ENCODE measurements around the gene MRI1.
A peak's percentile ranks its signal among the peaks of the same experiment; 100 is the strongest.
"Not testable (repeated sequence)": the region's sequence is repeated elsewhere in the genome, so short reads cannot be mapped to it uniquely, and the experiment has no call there.

MRI1 gene

DNA sequence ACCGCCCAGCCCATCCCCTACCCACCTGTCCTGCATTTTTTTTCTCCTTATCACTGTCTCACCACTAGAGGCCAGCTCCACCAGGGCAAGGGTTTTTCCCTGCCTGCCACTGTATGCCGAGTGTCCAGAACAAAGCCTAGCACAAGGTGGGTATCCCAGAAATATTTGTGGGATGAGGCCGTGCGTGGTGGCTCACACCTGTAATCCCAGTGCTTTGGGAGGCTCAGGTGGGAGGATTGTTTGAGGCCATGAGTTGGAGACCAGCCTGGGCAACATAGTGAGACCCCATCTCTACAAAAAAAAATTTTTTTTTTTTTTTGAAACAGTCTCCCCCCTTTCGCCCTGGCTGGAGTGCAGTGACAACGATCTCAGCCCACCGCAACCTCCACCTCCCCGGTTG lies 2.9 kb upstream of the MRI1 start:
- DNase-seq (ENCODE audit: low spot score) = no peak

DNA sequence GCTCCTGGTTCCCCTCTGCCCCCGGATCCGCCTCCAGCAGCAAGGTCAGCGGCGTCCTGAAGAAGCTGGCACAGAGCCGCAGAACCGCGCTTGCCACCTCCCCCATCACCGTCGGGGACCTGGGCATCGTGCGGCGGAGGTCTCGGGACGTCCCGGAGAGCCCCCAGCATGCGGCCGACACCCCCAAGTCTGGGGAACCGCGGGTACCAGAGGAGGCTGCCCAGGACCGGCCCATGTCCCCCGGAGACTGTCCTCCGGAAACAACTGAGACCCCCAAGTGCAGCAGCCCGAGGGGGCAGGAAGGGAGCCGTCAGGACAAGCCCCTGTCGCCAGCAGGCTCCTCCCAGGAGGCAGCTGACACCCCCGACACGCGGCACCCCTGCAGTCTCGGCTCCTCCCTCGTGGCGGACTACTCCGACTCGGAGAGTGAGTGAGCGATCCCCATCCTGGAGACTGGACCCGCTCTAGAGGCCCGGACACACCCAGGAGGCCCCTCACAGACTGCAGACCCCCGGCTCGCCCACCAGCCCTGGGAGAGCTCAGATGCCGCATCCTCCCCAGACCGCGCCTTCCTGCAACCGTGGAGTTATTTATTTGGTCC lies 1.6 kb upstream of the MRI1 start:
- no peak for DNase-seq (ENCODE audit: low spot score)

DNA sequence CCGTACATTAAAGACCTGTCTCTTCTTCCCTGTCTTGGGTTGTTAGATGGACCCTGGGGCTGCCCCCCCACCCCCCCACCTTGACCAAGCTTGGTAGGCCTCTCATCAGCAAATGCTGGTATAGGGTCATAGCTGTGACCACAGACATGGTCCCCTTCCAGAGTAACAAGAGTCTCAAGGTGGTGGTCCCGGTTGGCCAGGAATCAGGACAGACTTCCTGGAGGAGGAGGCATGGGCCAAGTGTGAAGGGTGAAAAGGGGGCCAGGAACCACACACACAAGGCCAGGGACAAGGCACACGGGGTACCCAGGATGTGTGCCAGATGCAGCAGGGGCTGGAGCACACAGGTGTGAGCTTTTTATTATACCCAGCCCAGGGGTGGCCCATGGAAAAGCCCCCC lies 1.1 kb upstream of the MRI1 start:
- no peak for DNase-seq (ENCODE audit: low spot score)

DNA sequence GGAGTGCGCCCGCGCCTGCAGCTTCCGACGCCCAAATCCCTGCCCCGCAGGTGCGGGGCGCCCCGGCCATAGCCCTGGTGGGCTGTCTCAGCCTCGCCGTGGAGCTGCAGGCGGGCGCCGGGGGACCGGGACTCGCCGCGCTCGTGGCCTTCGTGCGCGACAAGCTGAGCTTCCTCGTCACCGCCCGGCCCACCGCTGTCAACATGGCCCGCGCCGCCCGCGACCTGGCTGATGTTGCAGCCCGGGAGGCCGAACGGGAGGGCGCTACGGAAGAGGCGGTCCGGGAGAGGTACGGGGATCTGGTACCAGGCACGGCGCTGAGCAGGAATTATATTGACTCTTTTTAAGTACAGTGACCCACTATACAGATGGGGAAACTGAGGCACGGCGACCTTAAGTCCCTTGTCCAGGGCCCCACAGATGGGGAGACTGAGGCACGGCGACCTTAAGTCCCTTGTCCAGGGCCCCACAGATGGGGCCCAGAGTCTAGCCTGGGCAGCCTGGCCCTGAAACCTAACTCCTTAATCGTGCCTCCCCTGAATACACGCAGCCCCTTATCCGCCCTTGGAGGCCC lies 586 bp downstream of the MRI1 start:
- DNase-seq (ENCODE audit: low spot score) = peak; percentile 8

GRCh38 chr19:13765395-13766094 lies 1.2 kb downstream of the MRI1 start:
- DNase-seq (ENCODE audit: low spot score) = no peak

DNA sequence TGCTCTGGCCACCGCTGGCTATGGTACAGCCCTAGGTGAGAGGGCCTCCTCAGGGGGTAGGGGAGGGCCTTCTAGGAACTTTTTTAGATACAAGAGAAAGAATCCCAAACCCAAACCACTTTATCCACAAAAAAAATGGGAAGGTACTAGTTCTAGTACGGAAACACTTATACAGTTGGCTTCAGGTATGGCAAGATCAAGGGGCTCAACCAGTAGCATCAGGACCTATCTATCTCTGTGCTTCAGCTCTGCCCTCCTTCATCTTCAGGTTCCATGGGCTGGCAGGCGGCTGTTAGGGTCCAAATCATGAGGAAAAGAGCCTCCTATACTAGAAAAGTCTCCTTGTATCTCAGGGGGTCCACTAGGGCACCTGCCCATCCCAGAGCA lies 1.8 kb downstream of the MRI1 start:
- DNase-seq (ENCODE audit: low spot score) = no peak

DNA sequence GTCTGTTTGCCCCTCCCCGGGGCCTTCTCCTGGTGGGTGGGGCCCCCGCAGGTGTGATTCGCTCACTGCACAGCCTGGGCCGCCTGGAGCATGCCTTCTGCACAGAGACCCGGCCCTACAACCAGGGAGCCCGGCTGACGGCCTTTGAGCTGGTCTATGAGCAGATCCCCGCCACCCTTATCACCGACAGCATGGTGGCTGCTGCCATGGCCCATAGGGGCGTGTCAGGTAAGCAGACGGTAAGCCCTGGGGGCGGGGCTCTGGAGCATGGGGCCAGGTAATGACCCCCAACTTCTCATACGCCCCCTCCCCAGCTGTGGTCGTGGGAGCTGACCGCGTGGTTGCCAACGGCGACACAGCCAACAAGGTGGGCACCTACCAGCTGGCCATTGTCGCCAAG lies 4.2 kb downstream of the MRI1 start:
- DNase-seq (ENCODE audit: low spot score) = no peak

- DNase-seq (ENCODE audit: low spot score) = no peak
These were observed 5.8 kb downstream of the MRI1 start for GRCh38 chr19:13770013-13770635.

- DNase-seq (ENCODE audit: low spot score) = peak; percentile 90
These were observed 10.2 kb downstream of the MRI1 start, which contains the start of gene C19orf53 for GRCh38 chr19:13774217-13775191. Gene C19orf53, plus strand, starts transcription at chr19:13774456. Its CDS starts 22 bp downstream, at chr19:13774478.

DNA sequence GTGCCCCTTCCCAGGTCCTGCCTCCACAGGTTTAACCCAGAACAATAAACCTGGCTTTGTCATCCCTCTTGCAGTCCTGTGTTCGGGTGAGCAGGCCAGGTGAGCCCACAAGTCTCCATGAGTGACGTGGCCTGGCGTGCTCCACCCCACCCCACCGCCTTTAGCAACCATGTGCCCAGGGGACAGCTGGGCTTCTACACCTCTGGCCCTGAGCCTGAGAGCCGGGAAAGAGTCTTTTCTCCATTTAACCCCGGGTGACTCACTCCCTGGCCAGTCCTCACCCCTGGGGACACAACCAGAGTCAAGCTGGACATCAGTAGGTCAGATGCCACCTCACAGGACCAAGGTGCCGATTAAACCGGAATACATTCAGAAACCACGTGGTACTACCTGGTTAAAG lies 14.1 kb downstream of the MRI1 start:
- no peak for DNase-seq (ENCODE audit: low spot score)

DNA sequence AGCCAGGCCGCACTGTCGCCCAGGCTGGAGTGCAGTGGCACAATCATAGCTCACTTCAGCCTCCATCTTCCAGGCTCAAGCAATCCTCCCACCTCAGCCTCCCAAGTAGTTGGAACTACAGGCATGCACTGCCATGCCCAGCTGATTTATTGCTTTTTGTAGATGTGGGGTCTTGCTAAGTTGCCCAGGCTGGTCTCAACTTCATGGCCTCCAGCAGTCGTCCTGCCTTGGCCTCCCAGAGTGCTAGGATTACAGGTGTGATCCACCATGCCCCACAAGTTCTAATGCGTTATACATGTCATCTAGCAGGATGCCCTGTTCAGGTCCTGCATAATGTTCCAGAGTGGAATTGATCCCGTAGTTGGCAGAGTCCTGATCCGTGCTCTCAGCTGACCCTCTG lies 14.5 kb downstream of the MRI1 start:
- no peak for DNase-seq (ENCODE audit: low spot score)

- not testable (repeated sequence) for DNase-seq (ENCODE audit: low spot score)
These were observed 15.5 kb downstream of the MRI1 start for GRCh38 chr19:13779794-13780193.

- no peak for DNase-seq (ENCODE audit: low spot score)
These were observed 17.2 kb downstream of the MRI1 start for GRCh38 chr19:13781547-13781946.

DNA sequence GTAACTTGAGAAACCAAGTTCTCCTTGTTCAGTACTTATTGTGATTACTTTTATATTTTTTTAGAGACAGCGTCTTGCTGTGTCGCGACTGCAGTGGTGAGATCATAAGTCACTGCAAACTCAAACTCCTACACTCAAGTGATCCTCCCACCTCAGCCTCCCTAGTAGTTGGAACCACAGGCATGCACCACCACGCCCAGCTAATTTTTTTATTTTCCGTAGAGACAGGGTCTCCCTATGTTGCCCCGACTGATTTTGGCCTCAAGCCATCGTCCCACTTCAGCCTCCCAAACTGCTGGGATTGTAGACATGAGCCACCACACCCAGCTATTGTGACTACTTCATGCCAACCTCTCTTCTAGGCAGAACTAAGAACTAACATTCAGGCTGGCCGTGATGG lies 18.2 kb downstream of the MRI1 start:
- no peak for DNase-seq (ENCODE audit: low spot score)

- DNase-seq (ENCODE audit: low spot score) = no peak
These were observed 19.5 kb downstream of the MRI1 start for GRCh38 chr19:13783565-13784500.

GRCh38 chr19:13784731-13785452 lies 20.6 kb downstream of the MRI1 start:
- DNase-seq (ENCODE audit: low spot score) = peak; percentile 73

GRCh38 chr19:13788991-13789390 lies 24.7 kb downstream of the MRI1 start:
- DNase-seq (ENCODE audit: low spot score) = peak; percentile 44

- peak; percentile 71 for DNase-seq (ENCODE audit: low spot score)
These were observed 26.0 kb downstream of the MRI1 start for GRCh38 chr19:13790354-13790753.

DNA sequence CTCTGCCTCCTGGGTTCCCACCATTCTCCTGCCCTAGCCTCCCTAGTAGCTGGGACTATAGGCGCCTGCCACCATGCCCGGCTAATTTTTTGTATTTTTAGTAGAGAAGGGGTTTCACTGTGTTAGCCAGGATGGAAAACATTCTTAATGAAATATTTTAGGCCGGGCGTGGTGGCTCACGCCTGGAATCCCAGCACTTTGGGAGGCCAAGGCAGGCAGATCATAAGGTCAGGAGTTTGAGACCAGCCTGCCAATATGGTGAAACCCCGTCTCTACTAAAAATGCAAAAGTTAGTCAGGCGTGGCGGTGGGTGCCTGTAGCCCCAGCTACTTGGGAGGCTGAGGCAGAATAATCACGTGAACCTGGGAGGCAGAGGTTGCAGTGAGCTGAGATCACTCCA lies 29.0 kb downstream of the MRI1 start:
- not testable (repeated sequence) for DNase-seq (ENCODE audit: low spot score)

DNA sequence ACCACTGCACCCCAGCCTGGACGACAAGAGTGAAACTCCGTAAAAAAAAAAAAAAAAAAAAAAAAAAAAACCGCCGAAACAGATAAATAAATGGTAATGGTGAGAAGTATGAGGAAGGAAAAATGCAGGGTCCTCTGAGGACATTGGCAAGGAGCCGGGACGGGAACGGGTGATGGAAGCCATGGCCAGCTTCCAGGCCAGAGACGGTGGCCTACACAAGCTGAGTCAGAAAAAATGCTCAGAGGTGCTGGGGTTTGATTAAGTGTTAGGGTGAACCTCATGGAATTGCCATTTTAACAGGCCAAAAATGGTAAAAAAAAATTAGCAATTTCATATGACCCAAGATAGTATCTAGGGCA lies 30.1 kb downstream of the MRI1 start:
- DNase-seq (ENCODE audit: low spot score) = no peak

All from CD4-positive, alpha-beta T cell treated with Interleukin-15 for 4 hours (primary cell).